WERI-Rb-1 (cell line): ENCODE measurements around the gene CCDC51.

Source experiments
- DNase-seq: peaks from one replicate; pipeline ENCODE4 v3.0.0-alpha.2; 2020
- H3K27ac ChIP-seq: fragments of 250-450 bp; sonication (Bioruptor Pico); 2 replicates; pipeline ENCODE4 v1.5.1; 2020; ENCODE audit warnings: mild to moderate bottlenecking, moderate library complexity
- H3K27me3 ChIP-seq: fragments of 250-450 bp; sonication (Bioruptor Pico); 2 replicates; pipeline ENCODE4 v1.5.1; 2021; ENCODE audit warnings: mild to moderate bottlenecking, low read depth, moderate library complexity; ENCODE audit not compliant: insufficient read depth, severe bottlenecking
- H3K36me3 ChIP-seq: fragments of 250-450 bp; sonication (Bioruptor Pico); 2 replicates; pipeline ENCODE4 v1.5.1; 2020; ENCODE audit warnings: mild to moderate bottlenecking, moderate library complexity
- H3K4me3 ChIP-seq: 2 replicates; pipeline ENCODE4 v1.5.1; 2011; ENCODE audit warnings: low read depth, mild to moderate bottlenecking, control low read depth, low read length
- H3K9me3 ChIP-seq: fragments of 250-450 bp; sonication (Bioruptor Pico); 2 replicates; pipeline ENCODE4 v1.5.1; 2021; ENCODE audit warnings: mild to moderate bottlenecking, moderate library complexity; ENCODE audit not compliant: severe bottlenecking
- CTCF ChIP-seq: IDR thresholded peaks from 2 replicates; pipeline ENCODE4 v1.5.1; 2011; ENCODE audit warnings: low read depth, mild to moderate bottlenecking, control low read depth, inconsistent platforms, low read length

CCDC51 gene

GRCh38 chr3:48399387-48400172 lies 40.3 kb downstream of the CCDC51 start:
- TF ChIP-seq CTCF, result no peak
- Histone ChIP-seq H3K27ac (no peak overlapping the region), H3K27me3 (no peaks in the 10 kb centered on the region), H3K9me3 (no peaks in the 10 kb centered on the region), H3K36me3 (peaks cover 12% of the 10 kb centered on the region), H3K4me3 (no peak overlapping the region)
- DNase-seq, result peak; percentile 10

GRCh38 chr3:48398701-48399386 lies 41.1 kb downstream of the CCDC51 start:
- H3K27ac ChIP-seq, result no peak overlapping the region
- H3K36me3 ChIP-seq, result peaks cover 5% of the 10 kb centered on the region
- no peak overlapping the region for H3K4me3 ChIP-seq
- no peaks in the 10 kb centered on the region for H3K9me3 ChIP-seq
- DNase-seq, result peak; percentile 6
- no peaks in the 10 kb centered on the region for H3K27me3 ChIP-seq
- TF ChIP-seq CTCF, result no peak

- TF ChIP-seq CTCF, result no peak
- Histone ChIP-seq H3K4me3 (no peak overlapping the region), H3K27me3 (no peaks in the 10 kb centered on the region), H3K27ac (no peak overlapping the region), H3K36me3 (no peaks in the 10 kb centered on the region; the same call in none of the 2 replicates), H3K9me3 (no peaks in the 10 kb centered on the region)
- peak; percentile 4 for DNase-seq
Measured at GRCh38 chr3:48397767-48398681, 41.9 kb downstream of the CCDC51 start.

GRCh38 chr3:48395714-48396113 lies 44.2 kb downstream of the CCDC51 start:
- H3K9me3 ChIP-seq, result no peaks in the 10 kb centered on the region
- no peak overlapping the region for H3K27ac ChIP-seq
- TF ChIP-seq CTCF, result no peak

GRCh38 chr3:48394391-48394790 lies 45.5 kb downstream of the CCDC51 start:
- H3K27ac ChIP-seq, result no peak overlapping the region
- H3K4me3 ChIP-seq, result no peak overlapping the region
- H3K9me3 ChIP-seq, result no peaks in the 10 kb centered on the region
- no peaks in the 10 kb centered on the region for H3K36me3 ChIP-seq
- no peak for TF ChIP-seq CTCF
- DNase-seq, result no peak
- H3K27me3 ChIP-seq, result no peaks in the 10 kb centered on the region

More at GRCh38 chr3:48395714-48396113, 44.2 kb downstream of the CCDC51 start:
- Histone ChIP-seq H3K27me3 (no peaks in the 10 kb centered on the region), H3K36me3 (no peaks in the 10 kb centered on the region; the same call in 1 of the 2 replicates), H3K4me3 (no peak overlapping the region)
- no peak for DNase-seq
